GM06990 (cell line): ENCODE measurements around the gene RBM15B.
"Not testable (repeated sequence)": the region's sequence is repeated elsewhere in the genome, so short reads cannot be mapped to it uniquely, and the experiment has no call there.

Experiments used
- DNase-seq: peaks from one replicate; pipeline ENCODE4 v3.0.0-alpha.2; 2011; ENCODE audit not compliant: insufficient read length; ENCODE audit errors: extremely low read depth
- H3K27me3 ChIP-seq: replicated peaks from 2 replicates; pipeline ENCODE4 v1.6.0; 2011; ENCODE audit warnings: low read length; ENCODE audit not compliant: control insufficient read depth, insufficient read depth
- H3K36me3 ChIP-seq: 2 replicates; pipeline ENCODE4 v1.5.1; 2011; ENCODE audit warnings: low read length; ENCODE audit not compliant: control insufficient read depth, insufficient read depth
- H3K4me3 ChIP-seq: replicated peaks from 2 replicates; pipeline ENCODE4 v1.5.1; 2011; ENCODE audit warnings: low read depth, mild to moderate bottlenecking, control low read depth, low read length
- CTCF ChIP-seq: IDR thresholded peaks from 2 replicates; pipeline ENCODE4 v1.5.1; 2011; ENCODE audit warnings: low read length, control low read depth, mild to moderate bottlenecking, inconsistent platforms; ENCODE audit not compliant: insufficient read depth, poor library complexity, severe bottlenecking

RBM15B gene

GRCh38 chr3:51360806-51361205, 30.3 kb upstream of the RBM15B start:
- Histone ChIP-seq H3K27me3 (no peaks in the 10 kb centered on the region), H3K4me3 (no peak overlapping the region), H3K36me3 (no peaks in the 10 kb centered on the region)
- DNase-seq = no peak
- TF ChIP-seq CTCF = no peak

GRCh38 chr3:51361746-51362145, 29.3 kb upstream of the RBM15B start:
- TF ChIP-seq CTCF = no peak
- Histone ChIP-seq H3K27me3 (no peaks in the 10 kb centered on the region), H3K36me3 (no peaks in the 10 kb centered on the region), H3K4me3 (no peak overlapping the region)
- DNase-seq = no peak

- Histone ChIP-seq H3K4me3 (no peak overlapping the region), H3K27me3 (no peaks in the 10 kb centered on the region), H3K36me3 (no peaks in the 10 kb centered on the region)
- no peak for DNase-seq
- TF ChIP-seq CTCF = no peak
Measured at GRCh38 chr3:51362476-51362875, 28.6 kb upstream of the RBM15B start.

GRCh38 chr3:51368276-51368675, 22.8 kb upstream of the RBM15B start:
- DNase-seq = not testable (repeated sequence)

GRCh38 chr3:51371943-51372557, 19.0 kb upstream of the RBM15B start:
- TF ChIP-seq CTCF = peak; percentile 60
- Histone ChIP-seq H3K27me3 (peaks cover 1% of the 10 kb centered on the region), H3K36me3 (no peaks in the 10 kb centered on the region), H3K4me3 (no peak overlapping the region)
- DNase-seq = no peak

More at GRCh38 chr3:51368276-51368675, 22.8 kb upstream of the RBM15B start:
- not testable (repeated sequence) for H3K27me3 ChIP-seq, H3K4me3 ChIP-seq, H3K36me3 ChIP-seq

GRCh38 chr3:51373658-51374421, 17.2 kb upstream of the RBM15B start:
- TF ChIP-seq CTCF = no peak
- Histone ChIP-seq H3K27me3 (peaks cover 1% of the 10 kb centered on the region), H3K36me3 (no peaks in the 10 kb centered on the region), H3K4me3 (no peak overlapping the region)
- DNase-seq = no peak
